Endothelial cell of umbilical vein (primary cell): ENCODE results near the gene JAZF1. TPM values are rescaled to one million over a fixed set of nuclear protein-coding genes. Genes with fewer than 3 reads are reported as not detected.

Experiments used
- BruUV-seq: library from RNA; stranded (reverse); fragments of 400-500 nt; replicated peaks from 2 replicates; lab custom pipeline; 2021; lab: Mats Ljungman, UMichigan
- CTCF ChIA-PET: fragments of 300-600, 350-600 bp; sonication (Branson Sonifier 250); formaldehyde crosslinking; loops from one replicate; lab custom pipeline; 2021; ENCODE audit warnings: antibody characterized with exemption, inconsistent platforms; lab: Charles Lee
- POLR2A ChIA-PET: fragments of 300-600, 350-600 bp; sonication (Branson Sonifier 250); formaldehyde crosslinking; loops from one replicate; lab custom pipeline; 2021; ENCODE audit warnings: antibody characterized with exemption, inconsistent platforms; lab: Charles Lee
- DNase-seq: peaks from one replicate; pipeline ENCODE4 v3.0.0-alpha.2; 2011; ENCODE audit warnings: low read depth, low spot score
- FAIRE-seq: peaks from 2 replicates; lab custom pipeline; 2011; peaks lifted over from hg19 to GRCh38; lab: Jason Lieb, UNC
- H2AFZ ChIP-seq: 2 replicates; pipeline ENCODE4 v1.6.0; 2012; ENCODE audit warnings: low read depth, low read length, control low read depth, inconsistent platforms
- H3K27ac ChIP-seq: 2 replicates; pipeline ENCODE4 v1.5.1; 2011; ENCODE audit warnings: low read depth, mild to moderate bottlenecking, control low read depth, low read length, moderate library complexity; ENCODE audit not compliant: insufficient read depth
- H3K27me3 ChIP-seq, 2 experiments: 2 replicates each; pipeline versions ENCODE4 v1.6.0 to v1.6.1; 2011; ENCODE audit warnings: low read length in 2 of 2, mixed read lengths in 1 of 2; ENCODE audit not compliant: control insufficient read depth in 2 of 2, insufficient read depth in 2 of 2
- H3K36me3 ChIP-seq, 2 experiments: 2 replicates in 1 of 2; 3 replicates in 1 of 2; pipeline ENCODE4 v1.5.1; 2011; ENCODE audit warnings: low read length in 2 of 2, mild to moderate bottlenecking in 1 of 2, moderate library complexity in 1 of 2; ENCODE audit not compliant: control insufficient read depth in 2 of 2, insufficient read depth in 2 of 2; ENCODE audit errors: extremely low read depth in 1 of 2
- H3K4me1 ChIP-seq: 3 replicates; pipeline ENCODE4 v1.5.1; 2011; ENCODE audit warnings: mild to moderate bottlenecking, low read length; ENCODE audit not compliant: control insufficient read depth, insufficient read depth; ENCODE audit errors: extremely low read depth
- H3K4me2 ChIP-seq: 2 replicates; pipeline ENCODE4 v1.6.1; 2011; ENCODE audit warnings: low read length, control low read depth, mixed read lengths; ENCODE audit not compliant: insufficient read depth
- H3K4me3 ChIP-seq, 3 experiments: fragments of 200-600 bp in 1 of 3; sonication (generic), shearing (Covaris generic) in 1 of 3; replicated peaks in 1 of 3; 2 replicates each; pipeline ENCODE4 v1.5.1; 2011 to 2016; ENCODE audit warnings: control low read depth in 3 of 3, low read length in 3 of 3, mild to moderate bottlenecking in 2 of 3, inconsistent platforms in 1 of 3, low read depth in 1 of 3, moderate library complexity in 1 of 3; ENCODE audit not compliant: insufficient read depth in 1 of 3
- H3K79me2 ChIP-seq: 2 replicates; pipeline ENCODE4 v1.6.0; 2012; ENCODE audit warnings: low read length, inconsistent platforms; ENCODE audit not compliant: control insufficient read depth, insufficient read depth
- H3K9ac ChIP-seq: replicated peaks from 2 replicates; pipeline ENCODE3; 2011; ENCODE audit warnings: low read length, control low read depth; ENCODE audit not compliant: insufficient read depth; ENCODE audit errors: extremely low read depth
- H3K9me1 ChIP-seq: replicated peaks from 3 replicates; pipeline ENCODE4 v1.6.0; 2011; ENCODE audit warnings: mild to moderate bottlenecking, low read length; ENCODE audit not compliant: control insufficient read depth, insufficient read depth; ENCODE audit errors: extremely low read depth
- H3K9me3 ChIP-seq: replicated peaks from 2 replicates; pipeline ENCODE4 v1.5.1; 2012; ENCODE audit warnings: low read length, inconsistent platforms; ENCODE audit not compliant: control insufficient read depth, insufficient read depth
- H4K20me1 ChIP-seq: replicated peaks from 2 replicates; pipeline ENCODE3; 2011; ENCODE audit warnings: mild to moderate bottlenecking, low read length; ENCODE audit not compliant: control insufficient read depth, insufficient read depth; ENCODE audit errors: extremely low read depth
- EZH2 ChIP-seq: IDR thresholded peaks from 2 replicates; pipeline ENCODE4 v1.6.1; 2012; ENCODE audit warnings: borderline replicate concordance, low read depth, mild to moderate bottlenecking, moderate library complexity, low read length, inconsistent platforms; ENCODE audit not compliant: severe bottlenecking
- FOS ChIP-seq: IDR thresholded peaks from 2 replicates; pipeline ENCODE4 v1.6.1; 2011; ENCODE audit warnings: mild to moderate bottlenecking, low read length, moderate library complexity, borderline replicate concordance; ENCODE audit not compliant: insufficient read depth
- GATA2 ChIP-seq: IDR thresholded peaks from 2 replicates; pipeline ENCODE4 v1.7.0; 2011; ENCODE audit warnings: low read depth, mild to moderate bottlenecking, moderate library complexity, mixed read lengths, low read length; ENCODE audit not compliant: insufficient read length, insufficient read depth
- JUN ChIP-seq: IDR thresholded peaks from 2 replicates; pipeline ENCODE4 v1.6.1; 2011; ENCODE audit warnings: borderline replicate concordance, low read depth; ENCODE audit not compliant: insufficient read length, insufficient read depth
- MAX ChIP-seq: IDR thresholded peaks from 2 replicates; pipeline ENCODE4 v1.6.1; 2011; ENCODE audit not compliant: insufficient read depth, insufficient read length
- MYC ChIP-seq: IDR thresholded peaks from one replicate; pipeline ENCODE4 v1.6.1; 2011; ENCODE audit warnings: mild to moderate bottlenecking, low read depth, low read length
- POLR2A ChIP-seq: IDR thresholded peaks from 2 replicates; pipeline ENCODE4 v1.6.1; 2012; ENCODE audit warnings: low read depth, mild to moderate bottlenecking, control low read depth, low read length
- POLR2AphosphoS5 ChIP-seq: IDR thresholded peaks from 2 replicates; pipeline ENCODE4 v1.6.1; 2012; ENCODE audit warnings: low read depth, mild to moderate bottlenecking, control low read depth, low read length, moderate library complexity; ENCODE audit not compliant: insufficient read depth
- dilution Hi-C: fragments of 300-500 bp; cut with MboI; formaldehyde crosslinking; loops from one replicate; pipeline ENCODE4 v1.15.0; 2019; ENCODE audit warnings: low sequenced_read_pairs; ENCODE audit not compliant: extremely low pct_ligation_motif_present
- intact Hi-C: fragments of 100-400 bp; cut with micrococcal nuclease; formaldehyde crosslinking; loops from one replicate; pipeline ENCODE4 v1.10.0; 2022
- polyA plus RNA-seq, 4 experiments: library from polyadenylated mRNA; depleted of rRNA in 3 of 4; stranded (reverse) in 3 of 4; unstranded in 1 of 4; fragments of >200 nt; gene quantifications; 2 replicates each; pipeline versions ENCODE4 v1.2.1 to v1.2.3, GENCODE V29; 2011 to 2012; ENCODE audit warnings: missing spikeins in 1 of 4
- total RNA-seq: library from RNA; stranded (reverse); gene quantifications from 2 replicates; pipeline ENCODE4 v1.2.3, GENCODE V29; 2021
- TF ChIP-seq, protein P1 (sequence below), 2 donors: IDR thresholded peaks; 1 replicate in 1 of 2; 2 replicates in 1 of 2; pipeline ENCODE4 v1.5.1; 2011; ENCODE audit warnings: low read length in 2 of 2, mild to moderate bottlenecking in 2 of 2, moderate library complexity in 2 of 2, control low read depth in 1 of 2, inconsistent platforms in 1 of 2, low read depth in 1 of 2; ENCODE audit not compliant: insufficient read depth in 1 of 2; ENCODE audit errors: extremely low read depth in 1 of 2

The JAZF1 gene
- total and polyA plus RNA-seq, 2 donors (not counting 3 experiments of a cell fraction or from before 2014, with no cell fraction given): 2.5 to 16.9 TPM

DNA sequence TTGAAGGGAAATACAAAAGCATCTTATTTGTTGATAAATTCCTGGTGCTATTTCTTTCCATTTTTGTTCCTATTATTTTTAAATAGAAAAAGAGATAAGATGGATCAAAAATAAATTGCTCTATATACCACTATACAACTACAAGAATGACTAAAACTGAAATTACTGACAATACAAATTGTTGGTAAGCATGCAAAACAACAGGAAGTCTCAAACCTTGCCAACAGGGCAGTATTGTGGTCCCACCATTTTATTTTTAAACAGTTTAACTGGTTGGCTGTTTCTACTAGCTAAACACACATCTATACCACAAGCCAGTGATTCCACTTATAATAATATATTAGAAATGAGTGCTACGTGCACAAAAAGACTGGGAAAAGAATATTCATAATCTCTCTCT, 213.0 kb downstream of the JAZF1 start:
- Histone ChIP-seq H3K4me3 (no peak overlapping the region), H3K4me2 (no peak overlapping the region), H3K9me3 (no peaks in the 10 kb centered on the region), H3K27me3 (no peaks in the 10 kb centered on the region), H3K27ac (no peak overlapping the region), H3K36me3 (no peaks in the 10 kb centered on the region), H3K9ac (no peak overlapping the region), H3K79me2 (no peaks in the 10 kb centered on the region), H3K4me1 (no peaks in the 10 kb centered on the region), H3K9me1 (no peaks in the 10 kb centered on the region), H2AFZ (no peak overlapping the region), H4K20me1 (no peaks in the 10 kb centered on the region)
- dilution Hi-C loops (no loop called here), intact Hi-C loops (no loop called here)
- ChIA-PET POLR2A (no interaction called here), CTCF (interaction anchor here (1.3 kb wide), 1 partner anchor 771 kb away, joined by 3 read pairs; no protein-coding TSS in a partner anchor)
- DNase-seq (no peak), FAIRE-seq (no peak)
- TF ChIP-seq EZH2 (no peak), JUN (no peak), GATA2 (no peak), MAX (no peak), POLR2AphosphoS5 (no peak), POLR2A (no peak), FOS (no peak), MYC (no peak)
- TF ChIP-seq, protein P1, sequence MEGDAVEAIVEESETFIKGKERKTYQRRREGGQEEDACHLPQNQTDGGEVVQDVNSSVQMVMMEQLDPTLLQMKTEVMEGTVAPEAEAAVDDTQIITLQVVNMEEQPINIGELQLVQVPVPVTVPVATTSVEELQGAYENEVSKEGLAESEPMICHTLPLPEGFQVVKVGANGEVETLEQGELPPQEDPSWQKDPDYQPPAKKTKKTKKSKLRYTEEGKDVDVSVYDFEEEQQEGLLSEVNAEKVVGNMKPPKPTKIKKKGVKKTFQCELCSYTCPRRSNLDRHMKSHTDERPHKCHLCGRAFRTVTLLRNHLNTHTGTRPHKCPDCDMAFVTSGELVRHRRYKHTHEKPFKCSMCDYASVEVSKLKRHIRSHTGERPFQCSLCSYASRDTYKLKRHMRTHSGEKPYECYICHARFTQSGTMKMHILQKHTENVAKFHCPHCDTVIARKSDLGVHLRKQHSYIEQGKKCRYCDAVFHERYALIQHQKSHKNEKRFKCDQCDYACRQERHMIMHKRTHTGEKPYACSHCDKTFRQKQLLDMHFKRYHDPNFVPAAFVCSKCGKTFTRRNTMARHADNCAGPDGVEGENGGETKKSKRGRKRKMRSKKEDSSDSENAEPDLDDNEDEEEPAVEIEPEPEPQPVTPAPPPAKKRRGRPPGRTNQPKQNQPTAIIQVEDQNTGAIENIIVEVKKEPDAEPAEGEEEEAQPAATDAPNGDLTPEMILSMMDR (IDR thresholded peaks at IDR 0.05; ENCODE audit: extremely low read depth in 1 of 2, insufficient read depth in 1 of 2, low read depth in 1 of 2, low read length in 2 of 2): no peak
- BruUV-seq: no TSS peak
